Spleen (tissue), 11 donors: ENCODE data around the gene SYCE1L. TPM values are rescaled to one million over a fixed set of nuclear protein-coding genes. Genes with fewer than 3 reads are reported as not detected.
A peak's percentile ranks its signal among the peaks of the same experiment; 100 is the strongest.
"Not testable (repeated sequence)": the region's sequence is repeated elsewhere in the genome, so short reads cannot be mapped to it uniquely, and the experiment has no call there.

Experiments used
- DNase-seq: peaks from one replicate; pipeline ENCODE4 v3.0.0-alpha.2; 2020
- H3K27ac ChIP-seq, 8 donors: fragments of 200-600 bp; sonication (generic) in 7 of 8; 1 replicate in 4 of 8; 2 replicates in 4 of 8; pipeline versions ENCODE4 v1.5.0 to v1.8.0; 2016 to 2021; ENCODE audit warnings: inconsistent platforms in 4 of 8, mild to moderate bottlenecking in 4 of 8, moderate library complexity in 1 of 8
- H3K27me3 ChIP-seq, 7 donors: fragments of 200-600 bp; sonication (generic) in 6 of 7; replicated peaks in 1 of 7; 1 replicate in 4 of 7; 2 replicates in 3 of 7; pipeline versions ENCODE4 v1.5.0 to v1.8.0; 2016 to 2021; ENCODE audit warnings: inconsistent platforms in 3 of 7, mild to moderate bottlenecking in 1 of 7
- H3K36me3 ChIP-seq, 6 donors: fragments of 200-600 bp; sonication (generic) in 5 of 6; 1 replicate in 4 of 6; 2 replicates in 2 of 6; pipeline versions ENCODE4 v1.5.0 to v1.8.0; 2016 to 2021; ENCODE audit warnings: inconsistent platforms in 2 of 6
- H3K4me1 ChIP-seq, 6 donors: fragments of 200-600 bp; sonication (generic) in 5 of 6; 1 replicate in 3 of 6; 2 replicates in 3 of 6; pipeline versions ENCODE4 v1.5.0 to v1.8.0; 2016 to 2021; ENCODE audit warnings: inconsistent platforms in 3 of 6
- H3K4me3 ChIP-seq, 8 donors: fragments of 200-600 bp; sonication (generic) in 7 of 8; 1 replicate in 4 of 8; 2 replicates in 4 of 8; pipeline versions ENCODE4 v1.5.0 to v1.8.0; 2016 to 2021; ENCODE audit warnings: inconsistent platforms in 4 of 8, mild to moderate bottlenecking in 4 of 8, moderate library complexity in 2 of 8
- H3K9me3 ChIP-seq, 8 donors: fragments of 200-600 bp; sonication (generic) in 7 of 8; 1 replicate in 4 of 8; 2 replicates in 4 of 8; pipeline versions ENCODE4 v1.5.0 to v1.8.0; 2016 to 2021; ENCODE audit warnings: inconsistent platforms in 4 of 8
- POLR2A ChIP-seq, 3 donors: fragments of 450-650 bp; IDR thresholded peaks; one replicate each; pipeline ENCODE4 v1.5.1; 2017; ENCODE audit warnings: antibody characterized with exemption in 3 of 3, mild to moderate bottlenecking in 1 of 3
- POLR2AphosphoS5 ChIP-seq, 3 donors: sonication (generic); formaldehyde crosslinking; IDR thresholded peaks; one replicate each; pipeline ENCODE4 v1.5.1; 2017; ENCODE audit warnings: antibody characterized with exemption in 3 of 3
- WGBS, 5 donors: extraction: QIAGEN DNeasy Blood & Tissue Kit in 3 of 5; methylation state at CpG; one replicate each; pipeline versions ENCODE4 v1.1.5 to v1.1.7; 2013 to 2018; 5-methylcytosine and 5-hydroxymethylcytosine counted together
- intact Hi-C: fragments of 100-400 bp; cut with DNase I; formaldehyde crosslinking; loops from one replicate; pipeline ENCODE4 v1.15.0; 2023; ENCODE audit warnings: low total_unique reads
- polyA plus RNA-seq, 3 donors: library from polyadenylated mRNA; stranded (reverse); fragments of 200-250 nt; gene quantifications; one replicate each; pipeline ENCODE4 v1.2.1, GENCODE V29; 2013
- total RNA-seq, 7 donors: library from RNA; depleted of rRNA in 3 of 7; stranded (reverse); fragments of >200 nt in 3 of 7; fragmentation: NEBNext Ultra II Directional in 4 of 7; extraction: Animal tissue kit (Norgen Biotek cat#: 25700) in 4 of 7; gene quantifications; one replicate each; pipeline versions ENCODE4 v1.1.0 to v1.2.1, GENCODE V29; 2016 to 2021
- TF ChIP-seq, protein P1 (sequence below), 11 experiments: fragments of 200-600 bp in 7 of 11; fragments of 450-650 bp in 4 of 11; sonication (generic) in 4 of 11; IDR thresholded peaks in 8 of 11; conservative IDR thresholded peaks in 3 of 11; 1 replicate in 7 of 11; 2 replicates in 4 of 11; pipeline versions ENCODE4 v1.4.0 to v1.8.0; 2016 to 2021; ENCODE audit warnings: antibody characterized with exemption in 11 of 11, inconsistent platforms in 4 of 11, mild to moderate bottlenecking in 1 of 11
- donor health status: healthy with polysubstance abuse.
- donor health status: DM: no; HTN: no; CAD: no; lungs with moderate emphysema.
- donor health status: DM: no; HTN: no; CAD: no.
- donor health status: Bipolar disorder and iron deficiency.
- donor health status: healthy.
- donor health status: DM: no; HTN: no; CAD: no.
- donor health status: DM: yes; HTN: yes; CAD: no.

Gene SYCE1L
- total and polyA plus RNA-seq, 10 donors: 1.4 to 9.6 (median 4.4) TPM; not detected in 2

DNA sequence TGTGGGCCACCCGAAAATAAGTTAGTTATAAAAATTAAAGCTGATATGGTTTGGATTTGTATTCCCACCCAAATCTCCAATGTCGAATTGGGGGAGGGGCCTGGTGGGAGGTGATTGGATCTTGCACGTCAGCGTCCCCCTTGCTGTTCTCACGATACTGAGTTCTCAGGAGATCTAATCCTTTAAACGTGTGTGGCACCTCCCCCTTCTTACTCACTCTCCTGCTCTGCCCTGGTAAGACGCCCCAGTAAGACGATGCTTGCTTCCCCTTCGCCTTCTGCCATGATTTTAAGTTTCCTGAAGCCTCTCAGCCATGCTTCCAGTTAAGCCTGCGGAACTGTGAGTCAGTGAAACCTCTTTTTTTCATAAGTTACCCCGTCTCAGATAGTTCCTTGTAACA is 35.4 kb downstream of the SYCE1L start:
- Histone ChIP-seq H3K36me3 (no peaks in the 10 kb centered on the region), H3K27me3 (peaks cover 0 to 41% (median 3%) of the 10 kb centered on the region in 7 donors), H3K9me3 (no peaks in the 10 kb centered on the region), H3K27ac (no peak overlapping the region), H3K4me1 (peaks cover 0 to 8% (median 6%) of the 10 kb centered on the region in 6 donors), H3K4me3 (no peak overlapping the region)
- DNase-seq: no peak
- intact Hi-C loops: loop anchor here (5.0 kb wide), 1 partner anchor 348 kb away; no protein-coding TSS in a partner anchor
- WGBS, 5 donors: 26 to 35% (median 32%) methylated on average over 11 of the region's 11 CpGs
- no peak for TF ChIP-seq POLR2A (IDR thresholded peaks at IDR 0.05)
- TF ChIP-seq POLR2AphosphoS5 (IDR thresholded peaks at IDR 0.05): no peak
- TF ChIP-seq, protein P1, sequence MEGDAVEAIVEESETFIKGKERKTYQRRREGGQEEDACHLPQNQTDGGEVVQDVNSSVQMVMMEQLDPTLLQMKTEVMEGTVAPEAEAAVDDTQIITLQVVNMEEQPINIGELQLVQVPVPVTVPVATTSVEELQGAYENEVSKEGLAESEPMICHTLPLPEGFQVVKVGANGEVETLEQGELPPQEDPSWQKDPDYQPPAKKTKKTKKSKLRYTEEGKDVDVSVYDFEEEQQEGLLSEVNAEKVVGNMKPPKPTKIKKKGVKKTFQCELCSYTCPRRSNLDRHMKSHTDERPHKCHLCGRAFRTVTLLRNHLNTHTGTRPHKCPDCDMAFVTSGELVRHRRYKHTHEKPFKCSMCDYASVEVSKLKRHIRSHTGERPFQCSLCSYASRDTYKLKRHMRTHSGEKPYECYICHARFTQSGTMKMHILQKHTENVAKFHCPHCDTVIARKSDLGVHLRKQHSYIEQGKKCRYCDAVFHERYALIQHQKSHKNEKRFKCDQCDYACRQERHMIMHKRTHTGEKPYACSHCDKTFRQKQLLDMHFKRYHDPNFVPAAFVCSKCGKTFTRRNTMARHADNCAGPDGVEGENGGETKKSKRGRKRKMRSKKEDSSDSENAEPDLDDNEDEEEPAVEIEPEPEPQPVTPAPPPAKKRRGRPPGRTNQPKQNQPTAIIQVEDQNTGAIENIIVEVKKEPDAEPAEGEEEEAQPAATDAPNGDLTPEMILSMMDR (IDR thresholded peaks at IDR 0.05 in 8 of 11, conservative IDR thresholded peaks at IDR 0.05 in 3 of 11): no peak

GRCh38 chr16:77236063-77236511 is 36.9 kb downstream of the SYCE1L start:
- Histone ChIP-seq H3K27ac (no peak overlapping the region), H3K9me3 (no peaks in the 10 kb centered on the region), H3K4me3 (peak overlapping the region in 1 of 8 donors; percentile 41), H3K4me1 (peaks cover 0 to 8% (median 6%) of the 10 kb centered on the region in 6 donors), H3K27me3 (peaks cover 0 to 35% (median 3%) of the 10 kb centered on the region in 7 donors), H3K36me3 (no peaks in the 10 kb centered on the region)
- intact Hi-C loops: loop anchor here (5.0 kb wide), 1 partner anchor 346 kb away; no protein-coding TSS in a partner anchor
- WGBS, 5 donors: 1 to 4% (median 2%) methylated on average over 14 to 21 of the region's 21 CpGs
- TF ChIP-seq POLR2A (IDR thresholded peaks at IDR 0.05): no peak
- TF ChIP-seq, protein P1 (IDR thresholded peaks at IDR 0.05 in 8 of 11, conservative IDR thresholded peaks at IDR 0.05 in 3 of 11): peak; percentile 96 to 99 (median 98)
- peak in 1 of 3 donors; percentile 39 for TF ChIP-seq POLR2AphosphoS5 (IDR thresholded peaks at IDR 0.05)
- peak; percentile 94 for DNase-seq

GRCh38 chr16:77238593-77238992 is 39.4 kb downstream of the SYCE1L start:
- Histone ChIP-seq H3K4me1 (peaks cover 0 to 8% (median 6%) of the 10 kb centered on the region in 6 donors), H3K4me3 (no peak overlapping the region), H3K36me3 (no peaks in the 10 kb centered on the region), H3K9me3 (no peaks in the 10 kb centered on the region), H3K27ac (no peak overlapping the region), H3K27me3 (peaks cover 0 to 29% (median 3%) of the 10 kb centered on the region in 7 donors)
- no peak for TF ChIP-seq POLR2AphosphoS5 (IDR thresholded peaks at IDR 0.05)
- no peak for TF ChIP-seq POLR2A (IDR thresholded peaks at IDR 0.05)
- TF ChIP-seq, protein P1 (IDR thresholded peaks at IDR 0.05 in 8 of 11, conservative IDR thresholded peaks at IDR 0.05 in 3 of 11): no peak
- WGBS, 5 donors: 75 to 86% (median 82%) methylated on average over 5 of the region's 5 CpGs
- no peak for DNase-seq
- intact Hi-C loops: loop anchor here (5.0 kb wide), 1 partner anchor 344 kb away; no protein-coding TSS in a partner anchor

GRCh38 chr16:77242471-77242870 is 43.3 kb downstream of the SYCE1L start:
- DNase-seq, H3K27me3 ChIP-seq, H3K9me3 ChIP-seq, H3K4me3 ChIP-seq, H3K4me1 ChIP-seq, H3K36me3 ChIP-seq, intact Hi-C loops, H3K27ac ChIP-seq: not testable (repeated sequence)
- WGBS, 5 donors: 87 to 95% (median 91%) methylated on average over 5 of the region's 5 CpGs
